ENCODE data around the gene LSR.

Gene LSR

DNA sequence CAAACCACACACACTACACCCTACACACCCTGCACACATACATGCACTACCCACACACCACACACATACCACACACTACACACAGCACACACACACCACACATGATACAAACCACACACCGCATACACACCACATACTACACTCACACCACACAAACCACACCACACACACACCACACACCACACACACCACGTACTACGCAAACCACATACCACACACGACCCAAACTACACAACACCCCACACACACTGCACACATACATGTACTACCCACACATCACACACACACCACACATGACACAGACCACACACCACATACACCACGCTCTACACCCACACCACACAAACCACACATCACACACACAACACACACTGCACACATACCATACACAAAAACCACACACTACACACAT, 49.8 kb downstream of the LSR start:
- no peak for DNase-seq (ENCODE audit: extremely low read depth in 1 of 2, low read depth in 1 of 2)

DNA sequence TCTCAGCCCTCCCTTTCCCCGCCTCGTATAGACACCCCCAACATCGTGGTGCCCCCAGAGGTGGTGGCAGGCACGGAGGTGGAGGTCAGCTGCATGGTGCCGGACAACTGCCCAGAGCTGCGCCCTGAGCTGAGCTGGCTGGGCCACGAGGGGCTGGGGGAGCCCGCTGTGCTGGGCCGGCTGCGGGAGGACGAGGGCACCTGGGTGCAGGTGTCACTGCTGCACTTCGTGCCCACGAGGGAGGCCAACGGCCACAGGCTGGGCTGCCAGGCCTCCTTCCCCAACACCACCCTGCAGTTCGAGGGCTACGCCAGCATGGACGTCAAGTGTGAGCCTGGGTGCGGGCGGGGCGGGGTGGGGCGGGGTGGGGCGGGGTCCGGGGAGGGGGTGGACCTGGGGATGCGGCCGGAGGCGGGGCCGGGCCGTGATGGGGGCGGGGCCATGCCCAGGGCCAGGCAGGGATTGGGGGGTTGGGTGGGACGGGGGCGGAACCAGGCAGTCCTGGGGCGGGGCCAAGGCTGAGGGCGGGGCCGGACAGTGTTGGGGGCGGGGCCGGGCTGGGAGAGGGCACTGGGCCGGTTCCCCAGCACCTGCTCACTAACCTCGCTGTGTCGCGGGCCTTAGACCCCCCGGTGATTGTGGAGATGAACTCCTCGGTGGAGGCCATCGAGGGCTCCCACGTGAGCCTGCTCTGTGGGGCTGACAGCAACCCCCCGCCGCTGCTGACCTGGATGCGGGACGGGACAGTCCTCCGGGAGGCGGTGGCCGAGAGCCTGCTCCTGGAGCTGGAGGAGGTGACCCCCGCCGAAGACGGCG, 50.9 kb downstream of the LSR start:
- no peak for DNase-seq (ENCODE audit: extremely low read depth in 1 of 2, low read depth in 1 of 2)

DNA sequence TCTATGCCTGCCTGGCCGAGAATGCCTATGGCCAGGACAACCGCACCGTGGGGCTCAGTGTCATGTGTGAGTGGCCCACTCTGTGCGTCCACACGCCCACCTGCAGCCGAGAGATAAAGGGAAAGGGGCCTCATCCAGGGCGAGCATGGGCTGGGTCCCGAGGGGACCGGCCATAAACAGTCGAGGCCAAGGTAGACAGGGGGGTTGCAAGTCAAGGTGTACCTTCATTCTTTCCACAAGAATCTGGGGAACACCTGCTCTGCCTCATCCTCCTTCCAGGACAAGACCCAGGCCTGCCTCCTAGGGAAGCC, 51.5 kb downstream of the LSR start:
- DNase-seq (ENCODE audit: extremely low read depth in 1 of 2, low read depth in 1 of 2): no peak

DNA sequence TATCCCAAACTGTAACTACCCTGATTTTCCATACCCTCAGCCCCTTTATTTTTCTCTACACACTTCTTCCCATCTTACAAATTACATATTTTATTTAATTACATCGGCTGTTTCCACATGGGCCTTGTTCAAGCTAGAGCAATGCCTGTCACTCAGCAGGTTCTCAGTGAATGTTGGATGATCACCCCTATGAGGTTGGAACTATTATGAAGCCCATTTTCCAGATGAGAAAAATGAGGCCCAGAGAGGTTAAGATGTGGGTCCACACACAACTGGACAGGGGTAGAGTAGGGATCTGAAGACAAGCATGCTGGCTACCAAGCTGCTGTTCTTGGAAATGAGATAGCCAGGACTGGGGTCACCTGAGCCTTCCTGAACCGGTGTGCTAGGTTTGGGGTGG, 53.2 kb downstream of the LSR start:
- no peak for DNase-seq (ENCODE audit: extremely low read depth in 1 of 2, low read depth in 1 of 2)

DNA sequence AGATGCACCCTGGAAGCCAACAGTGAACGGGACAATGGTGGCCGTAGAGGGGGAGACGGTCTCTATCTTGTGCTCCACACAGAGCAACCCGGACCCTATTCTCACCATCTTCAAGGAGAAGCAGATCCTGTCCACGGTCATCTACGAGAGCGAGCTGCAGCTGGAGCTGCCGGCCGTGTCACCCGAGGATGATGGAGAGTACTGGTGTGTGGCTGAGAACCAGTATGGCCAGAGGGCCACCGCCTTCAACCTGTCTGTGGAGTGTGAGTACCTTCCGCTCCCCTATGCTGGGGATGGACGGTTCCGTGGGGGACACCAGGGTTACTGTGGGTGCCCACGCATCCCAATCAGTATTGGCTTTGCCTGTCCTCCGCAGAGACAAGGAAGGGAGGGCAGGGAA, 53.6 kb downstream of the LSR start:
- no peak for DNase-seq (ENCODE audit: extremely low read depth in 1 of 2, low read depth in 1 of 2)

DNA sequence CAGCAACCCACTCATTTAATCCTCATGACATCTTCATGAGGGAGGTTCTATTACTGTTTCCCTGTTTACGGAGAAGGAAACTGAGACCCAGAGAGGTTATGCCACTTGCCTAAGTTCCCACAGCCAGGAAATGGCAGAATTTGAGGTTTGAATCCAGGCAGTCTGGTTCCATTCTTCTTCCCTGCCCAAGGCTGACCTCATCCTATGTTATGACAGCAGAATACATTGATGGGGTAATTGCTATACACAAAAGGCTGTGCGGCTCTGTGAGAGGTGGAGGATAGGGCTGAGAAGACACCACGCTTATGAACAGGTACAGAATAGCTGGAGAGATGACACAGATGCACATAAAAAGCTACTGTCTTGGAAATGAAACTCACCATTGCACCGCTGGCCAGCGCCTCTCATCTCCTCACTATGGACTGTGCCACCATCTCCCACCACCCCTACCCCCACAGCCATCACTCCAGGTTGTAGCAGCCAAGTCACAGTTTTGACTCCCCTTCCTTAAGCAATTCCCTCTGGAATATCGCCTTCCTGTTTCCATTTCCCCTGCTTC, 54.6 kb downstream of the LSR start:
- DNase-seq (ENCODE audit: extremely low read depth in 1 of 2, low read depth in 1 of 2): no peak

DNA sequence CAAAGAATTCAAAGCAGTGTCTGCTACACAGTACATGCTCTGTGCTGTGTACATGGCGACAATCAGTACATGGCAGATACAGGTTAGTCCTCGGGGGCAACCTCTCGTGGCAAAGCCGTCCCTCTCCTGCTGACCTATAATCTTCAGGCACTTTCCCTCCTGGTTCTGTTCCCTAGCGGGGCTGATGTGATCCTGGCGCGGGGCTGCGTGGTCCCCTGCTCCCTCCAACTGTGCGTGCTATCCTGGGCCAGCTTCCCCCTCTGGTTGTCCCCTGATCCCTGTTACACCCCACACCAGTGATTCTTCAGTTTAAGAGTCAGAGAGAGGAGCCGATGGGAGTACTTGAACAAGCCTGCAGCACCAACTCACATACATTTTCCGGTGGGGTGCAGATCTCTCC, 55.2 kb downstream of the LSR start:
- DNase-seq (ENCODE audit: extremely low read depth in 1 of 2, low read depth in 1 of 2): no peak

DNA sequence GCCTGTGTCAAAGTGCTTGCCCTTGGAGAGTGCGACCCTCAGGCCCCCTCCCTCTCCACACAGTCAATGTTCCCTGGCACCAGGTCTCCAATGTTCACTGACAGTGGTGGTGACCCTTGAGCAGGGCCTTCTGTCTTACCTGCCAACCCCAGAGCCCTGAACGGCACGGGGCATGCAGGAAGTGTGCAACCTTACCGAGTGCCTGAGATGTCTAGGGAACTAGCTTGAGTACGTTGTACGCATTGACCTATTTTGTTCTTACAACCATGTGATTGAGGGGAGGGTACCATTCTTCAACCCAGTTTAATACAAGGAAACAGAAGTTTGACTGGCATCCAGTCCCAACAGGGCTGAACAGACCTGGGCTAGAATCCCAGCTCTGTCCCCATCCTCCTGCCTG, 56.4 kb downstream of the LSR start:
- no peak for DNase-seq (ENCODE audit: extremely low read depth in 1 of 2, low read depth in 1 of 2)

DNA sequence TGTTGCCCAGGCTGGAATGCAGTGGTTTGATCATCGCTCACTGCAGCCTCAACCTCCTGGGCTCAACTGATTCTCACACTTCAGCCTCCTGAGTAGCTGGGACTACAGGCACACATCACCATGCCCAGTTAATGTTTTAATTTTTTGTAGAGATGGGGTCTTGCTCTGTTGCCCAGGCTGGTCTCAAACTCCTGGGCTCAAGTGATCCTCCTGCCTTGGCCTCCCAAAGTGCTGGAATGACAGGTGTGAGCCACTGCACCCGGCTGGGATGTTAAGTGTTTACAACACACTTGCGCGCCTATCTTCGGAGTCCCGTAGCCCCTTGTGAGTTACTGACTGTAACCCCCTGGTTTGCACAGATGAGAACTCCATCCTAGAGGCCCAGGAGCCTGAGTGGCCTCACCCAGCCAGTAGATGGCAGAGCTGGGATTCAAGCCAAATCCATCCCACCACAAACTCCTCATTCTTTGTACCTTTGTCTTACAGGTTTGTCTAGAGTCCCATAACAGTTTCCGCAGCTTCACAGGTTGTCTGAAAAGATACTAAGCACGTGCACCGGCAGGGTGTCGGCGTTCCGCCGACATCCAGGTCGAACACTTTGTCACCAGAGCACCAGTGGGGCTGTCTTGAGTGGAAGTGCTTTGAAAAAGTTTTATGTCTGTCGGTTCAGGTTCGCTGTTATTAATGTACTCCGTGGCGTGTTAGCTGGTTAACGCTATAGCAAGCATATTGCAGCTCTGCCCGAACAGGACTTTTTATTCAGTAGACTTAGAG, 57.9 kb downstream of the LSR start:
- no peak for DNase-seq (ENCODE audit: extremely low read depth in 1 of 2, low read depth in 1 of 2)

DNA sequence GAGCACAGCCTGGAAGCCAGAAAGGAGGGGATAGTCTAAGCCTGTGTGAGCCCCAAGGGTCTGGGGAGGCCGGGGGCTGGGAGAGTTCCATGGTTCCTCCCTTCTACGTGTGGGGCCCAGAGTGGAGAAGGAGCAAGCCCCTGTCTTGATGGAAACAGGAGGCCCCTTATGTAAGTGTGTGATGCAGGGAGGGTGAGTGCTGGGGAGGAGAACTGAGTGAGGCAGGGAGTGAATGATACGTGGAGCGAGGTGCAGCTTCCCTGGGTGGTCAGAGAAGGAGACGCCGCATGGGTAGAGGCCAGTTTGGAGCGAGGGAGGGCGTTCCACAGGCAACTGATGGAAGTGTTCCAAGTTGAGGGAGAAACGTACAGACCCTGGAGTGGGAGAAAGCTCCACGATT, 59.1 kb downstream of the LSR start:
- no peak for DNase-seq (ENCODE audit: extremely low read depth in 1 of 2, low read depth in 1 of 2)

DNA sequence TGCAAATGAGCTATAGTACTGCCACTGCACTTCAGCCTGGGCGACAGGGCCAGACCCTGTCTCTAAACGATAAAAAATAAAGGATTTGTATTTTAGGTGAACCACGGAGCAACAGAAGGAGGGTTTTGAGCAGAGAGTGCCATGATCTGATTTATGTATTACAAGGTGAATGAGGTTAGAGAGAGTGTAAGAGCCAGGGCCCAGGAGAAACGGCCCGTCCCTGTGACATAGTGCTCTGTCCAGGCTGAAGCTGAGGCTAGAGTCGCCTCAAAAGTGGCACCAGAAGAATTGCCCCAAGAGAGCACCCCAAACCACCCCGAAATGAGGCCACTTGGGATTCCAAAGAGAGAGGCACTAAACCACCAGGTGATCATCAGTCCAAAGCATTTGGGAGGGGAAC, 60.1 kb downstream of the LSR start:
- no peak for DNase-seq (ENCODE audit: extremely low read depth in 1 of 2, low read depth in 1 of 2)

DNA sequence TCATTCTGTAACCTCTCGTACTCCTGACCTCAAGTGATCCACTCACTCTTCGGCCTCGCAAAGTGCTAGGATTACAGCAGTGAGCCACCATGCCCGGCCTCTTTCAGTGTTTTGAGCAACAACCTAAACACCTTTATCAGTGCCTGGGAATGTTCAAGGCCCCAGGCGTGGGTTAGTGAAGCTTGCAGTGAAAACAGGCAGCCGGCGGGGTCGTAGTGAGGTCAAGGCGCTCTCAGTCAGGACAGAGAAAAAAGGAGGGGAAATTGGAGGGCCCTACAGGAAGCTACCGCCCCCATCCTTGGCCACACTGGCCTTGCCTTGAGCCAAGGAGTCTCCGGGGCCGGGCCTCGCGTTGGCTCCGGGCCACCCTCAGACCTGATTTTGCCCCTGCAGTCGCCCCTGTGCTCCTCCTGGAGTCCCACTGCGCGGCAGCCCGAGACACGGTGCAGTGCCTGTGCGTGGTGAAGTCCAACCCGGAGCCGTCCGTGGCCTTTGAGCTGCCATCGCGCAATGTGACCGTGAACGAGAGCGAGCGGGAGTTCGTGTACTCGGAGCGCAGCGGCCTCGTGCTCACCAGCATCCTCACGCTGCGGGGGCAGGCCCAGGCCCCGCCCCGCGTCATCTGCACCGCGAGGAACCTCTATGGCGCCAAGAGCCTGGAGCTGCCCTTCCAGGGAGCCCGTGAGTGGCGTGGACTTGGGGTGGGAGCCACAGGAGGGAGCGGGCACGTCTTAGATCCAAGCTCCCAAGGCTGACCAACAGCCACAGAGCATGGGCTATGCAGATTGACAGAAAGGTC, 60.9 kb downstream of the LSR start:
- no peak for DNase-seq (ENCODE audit: extremely low read depth in 1 of 2, low read depth in 1 of 2)

DNA sequence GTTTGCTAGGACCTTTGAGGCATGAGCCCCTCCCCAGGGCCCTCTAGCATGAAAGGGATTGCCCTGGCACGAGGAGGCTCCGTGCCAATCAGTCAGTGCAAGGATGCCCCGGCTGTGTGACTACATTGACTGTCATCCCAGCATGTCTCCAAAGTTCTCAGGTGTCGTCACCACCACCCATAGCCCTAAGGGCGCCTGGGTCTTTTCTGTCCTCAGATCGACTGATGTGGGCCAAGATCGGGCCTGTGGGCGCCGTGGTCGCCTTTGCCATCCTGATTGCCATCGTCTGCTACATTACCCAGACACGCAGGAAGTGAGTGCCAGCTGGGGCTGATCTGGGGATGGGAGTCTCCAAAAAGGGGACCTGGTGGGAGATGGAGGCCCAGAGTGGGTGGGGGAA, 61.5 kb downstream of the LSR start:
- DNase-seq (ENCODE audit: extremely low read depth in 1 of 2, low read depth in 1 of 2): no peak

DNA sequence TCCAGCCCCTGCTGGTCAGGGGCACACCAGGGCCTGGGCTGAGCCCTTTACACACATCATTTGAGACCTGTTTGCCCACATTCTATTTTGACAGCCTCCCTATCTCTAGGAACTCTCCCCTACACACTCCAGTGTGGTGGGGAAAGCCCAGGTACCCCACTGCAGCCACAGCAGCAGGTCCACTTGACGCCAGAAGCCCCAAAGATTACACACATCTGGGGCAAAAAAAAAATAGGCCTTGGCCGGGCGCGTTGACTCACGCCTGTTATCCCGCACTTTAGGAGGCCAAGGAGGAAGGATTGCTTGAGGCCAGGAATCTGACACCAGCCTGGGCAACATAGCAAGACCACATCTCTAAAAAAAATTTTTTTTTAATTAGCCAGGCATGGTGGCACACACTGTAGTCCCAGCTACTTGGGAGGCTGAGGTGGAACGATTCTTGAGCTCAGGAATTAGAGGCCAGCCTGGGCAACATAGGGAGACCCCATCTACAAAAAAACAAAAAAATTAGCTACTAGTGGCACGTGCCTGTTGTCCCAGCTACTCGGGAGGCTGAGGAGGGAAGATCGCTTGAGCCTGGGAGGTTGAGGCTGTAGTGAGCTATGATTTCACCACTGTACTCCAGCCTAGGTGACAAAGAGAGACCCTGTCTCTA, 62.1 kb downstream of the LSR start:
- no peak for DNase-seq (ENCODE audit: extremely low read depth in 1 of 2, low read depth in 1 of 2)

DNA sequence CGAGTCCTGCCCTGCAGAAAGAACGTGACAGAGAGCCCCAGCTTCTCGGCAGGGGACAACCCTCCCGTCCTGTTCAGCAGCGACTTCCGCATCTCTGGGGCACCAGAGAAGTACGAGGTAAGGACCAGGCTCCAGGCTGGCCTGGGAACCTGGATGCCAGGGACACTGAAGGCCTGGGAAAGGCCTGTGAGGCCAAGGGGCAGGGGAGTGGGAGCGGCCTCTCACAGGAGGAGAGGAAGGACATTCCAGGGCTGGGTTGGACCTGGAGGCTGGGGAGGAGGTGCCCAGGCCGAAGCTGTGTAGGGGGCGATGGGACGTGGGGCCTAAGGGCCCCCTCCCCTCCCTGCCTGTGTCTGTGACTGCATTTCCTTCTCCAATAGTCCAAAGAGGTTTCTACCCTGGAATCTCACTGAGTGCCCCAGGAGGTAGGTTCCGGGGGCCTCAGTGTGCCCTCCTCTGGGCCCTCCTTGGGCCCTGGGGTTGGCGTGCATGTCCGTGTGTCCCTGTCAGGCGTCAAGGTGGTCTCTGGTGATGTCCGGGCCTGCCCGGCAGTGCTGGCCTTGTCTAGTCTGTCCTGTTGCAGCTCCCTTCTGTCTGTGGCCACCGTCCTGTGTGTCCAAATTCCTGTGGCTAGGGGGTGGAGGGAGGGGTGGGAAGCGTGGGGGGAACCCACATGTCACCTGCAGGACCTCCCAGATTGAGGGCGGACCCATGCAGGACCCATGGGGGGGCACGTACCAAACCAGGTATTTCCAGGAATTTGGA, 63.3 kb downstream of the LSR start:
- no peak for DNase-seq (ENCODE audit: extremely low read depth in 1 of 2, low read depth in 1 of 2)

DNA sequence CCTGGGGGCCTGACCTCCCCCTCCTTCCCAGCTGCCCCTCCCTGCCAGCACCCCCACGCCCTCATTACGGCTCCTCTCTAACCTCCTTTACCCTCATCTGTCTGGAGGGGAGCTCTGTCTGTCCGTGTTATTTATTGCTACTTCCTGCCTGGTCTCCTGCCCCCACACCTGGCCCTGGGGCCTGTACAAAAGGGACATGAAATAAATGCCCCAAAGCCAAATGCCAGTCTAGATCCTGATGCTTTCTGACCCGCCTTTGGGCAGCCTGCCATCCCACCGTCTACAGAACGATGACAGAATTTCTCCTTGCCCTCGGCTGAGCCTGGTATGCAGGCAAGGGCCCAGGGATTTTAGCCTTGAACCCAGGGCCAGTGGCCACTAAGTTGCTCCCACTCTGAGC, 64.8 kb downstream of the LSR start:
- DNase-seq (ENCODE audit: extremely low read depth in 1 of 2, low read depth in 1 of 2): no peak

DNA sequence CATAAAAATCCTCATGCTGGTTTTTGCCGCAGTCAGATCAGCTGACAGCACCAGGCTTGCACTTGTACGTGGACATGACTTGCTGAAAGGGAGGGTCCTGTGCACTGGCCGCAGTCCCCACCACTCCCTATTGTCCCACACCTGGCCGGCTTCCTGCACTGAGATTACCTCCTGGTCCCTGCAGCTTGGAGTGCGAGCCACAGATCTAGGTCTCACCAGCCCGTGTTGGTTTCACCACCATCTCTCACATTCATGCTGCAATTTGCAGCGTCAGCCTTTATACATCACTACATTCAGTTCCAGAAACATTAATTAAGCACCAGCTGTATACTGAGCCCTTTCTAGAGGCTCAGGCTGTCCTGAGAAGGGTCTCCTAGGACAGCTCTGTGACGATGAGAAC, 65.2 kb downstream of the LSR start:
- no peak for DNase-seq (ENCODE audit: extremely low read depth in 1 of 2, low read depth in 1 of 2)

DNA sequence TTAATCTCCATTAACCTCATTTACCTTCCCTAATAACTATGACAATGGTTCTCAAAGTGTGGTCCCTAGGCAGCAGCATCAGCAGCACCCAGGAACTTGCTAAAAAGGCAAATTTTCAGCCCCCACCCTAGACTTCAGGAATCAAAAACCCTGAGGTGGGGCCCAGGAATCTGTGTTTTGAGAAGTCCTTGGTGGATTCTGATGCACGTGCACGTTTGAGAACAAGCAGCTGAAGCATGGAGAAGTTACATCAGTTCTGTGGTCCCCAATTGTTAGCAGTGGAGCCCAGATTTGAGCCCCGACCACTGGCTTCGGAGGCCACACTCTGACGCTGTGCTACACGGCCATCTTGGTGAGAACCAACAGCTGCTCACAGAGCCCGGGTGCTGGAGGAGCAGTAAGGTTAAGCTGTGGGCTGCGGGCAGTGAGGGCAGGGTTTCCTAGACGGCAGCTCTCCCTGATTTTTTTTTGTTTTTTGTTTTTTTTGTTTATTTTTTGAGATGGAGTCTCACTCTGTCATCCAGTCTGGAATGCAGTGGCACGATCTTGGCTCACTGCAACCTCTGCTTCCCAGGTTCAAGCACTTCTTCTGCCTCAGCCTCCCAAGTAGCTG, 66.2 kb downstream of the LSR start:
- DNase-seq (ENCODE audit: extremely low read depth in 1 of 2, low read depth in 1 of 2): no peak

DNA sequence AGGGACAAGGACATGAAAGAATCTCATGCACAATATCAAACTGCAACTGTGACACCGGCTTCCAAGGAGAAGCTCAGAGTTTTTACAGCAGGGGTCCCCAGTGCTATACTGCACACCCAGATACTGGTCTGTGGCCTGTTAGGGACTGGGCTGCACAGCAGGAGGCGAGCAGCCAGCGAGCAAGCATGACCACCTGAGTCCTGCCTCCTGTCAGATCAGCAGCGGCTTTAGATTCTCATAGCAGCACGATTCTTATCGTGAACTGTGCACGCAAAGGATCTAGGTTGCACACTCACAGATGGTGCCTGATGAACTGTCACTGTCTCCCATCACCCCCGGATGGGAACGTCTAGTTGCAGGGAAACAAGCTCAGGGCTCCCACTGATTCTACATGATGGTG, 67.1 kb downstream of the LSR start:
- no peak for DNase-seq (ENCODE audit: extremely low read depth in 1 of 2, low read depth in 1 of 2)

DNA sequence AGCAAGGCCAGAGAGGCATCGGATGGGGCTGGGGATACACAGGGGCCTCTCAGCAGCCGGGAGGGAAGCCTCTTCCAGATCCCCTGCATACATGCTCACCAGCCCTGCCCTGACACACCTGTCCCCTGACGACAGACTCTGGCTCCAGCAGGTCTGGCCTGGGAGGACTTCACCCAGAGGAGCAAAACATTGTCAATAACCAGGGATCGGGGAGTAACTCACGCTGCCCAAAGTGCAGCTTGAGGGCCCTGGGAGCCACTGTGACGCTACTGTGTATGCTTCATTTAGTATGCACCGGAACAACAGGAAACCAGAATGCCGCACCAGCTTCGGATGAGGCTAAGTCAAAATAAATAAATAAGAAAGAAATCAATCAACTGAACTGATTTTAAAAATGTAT, 67.8 kb downstream of the LSR start:
- DNase-seq (ENCODE audit: extremely low read depth in 1 of 2, low read depth in 1 of 2): no peak

All from stimulated activated CD8-positive, alpha-beta memory T cell treated with anti-CD3 and anti-CD28 coated beads, Interleukin-7, amount 100 ng/mL, for 48 hours (primary cell).